Measurements from ENCODE around the gene ADGRV1. TPM values are rescaled to one million over a fixed set of nuclear protein-coding genes. Genes with fewer than 3 reads are reported as not detected.

The ADGRV1 gene
- total RNA-seq, 4 donors from 2014 or later = 0.39 to 1.9 (median 1.00) TPM

DNA sequence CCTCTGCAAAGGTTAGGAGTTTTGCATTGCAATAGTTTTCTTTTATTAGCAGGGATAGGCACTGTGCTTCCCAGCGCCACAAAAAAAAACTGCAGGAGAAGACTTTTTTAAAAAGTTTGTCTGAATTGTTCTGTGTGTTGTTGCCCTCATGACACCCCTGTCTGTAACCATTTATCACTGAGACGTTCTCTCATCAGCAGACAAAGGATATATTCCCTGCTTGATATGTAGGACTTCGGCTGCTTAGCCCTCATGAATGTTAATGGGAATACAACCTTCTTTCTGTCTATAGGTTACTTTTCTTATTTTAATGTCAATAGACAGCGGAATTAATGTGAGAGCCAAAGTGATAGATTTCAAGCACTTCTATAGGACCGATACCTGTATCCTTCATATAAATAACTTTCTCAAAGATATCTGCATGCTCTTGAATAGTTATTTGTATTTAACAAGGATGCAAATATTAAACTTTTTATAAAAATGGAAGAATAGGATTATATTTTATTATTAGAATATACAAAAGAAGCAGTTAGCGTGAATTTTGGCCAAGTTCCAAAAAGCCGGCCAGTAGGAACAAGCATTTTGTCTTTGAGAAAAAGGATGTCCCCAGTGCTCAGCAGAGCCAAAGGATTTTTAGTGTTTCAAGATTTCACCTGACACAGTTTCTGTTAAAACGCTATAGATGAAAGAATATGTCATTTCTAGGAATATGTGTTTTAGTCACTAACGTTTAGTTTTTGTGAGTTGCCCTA lies 27.7 kb upstream of the ADGRV1 start:
- TF ChIP-seq POLR2A (IDR thresholded peaks at IDR 0.05) (no peak), EP300 (IDR thresholded peaks at IDR 0.05) (no peak)
- TF ChIP-seq, protein P1, sequence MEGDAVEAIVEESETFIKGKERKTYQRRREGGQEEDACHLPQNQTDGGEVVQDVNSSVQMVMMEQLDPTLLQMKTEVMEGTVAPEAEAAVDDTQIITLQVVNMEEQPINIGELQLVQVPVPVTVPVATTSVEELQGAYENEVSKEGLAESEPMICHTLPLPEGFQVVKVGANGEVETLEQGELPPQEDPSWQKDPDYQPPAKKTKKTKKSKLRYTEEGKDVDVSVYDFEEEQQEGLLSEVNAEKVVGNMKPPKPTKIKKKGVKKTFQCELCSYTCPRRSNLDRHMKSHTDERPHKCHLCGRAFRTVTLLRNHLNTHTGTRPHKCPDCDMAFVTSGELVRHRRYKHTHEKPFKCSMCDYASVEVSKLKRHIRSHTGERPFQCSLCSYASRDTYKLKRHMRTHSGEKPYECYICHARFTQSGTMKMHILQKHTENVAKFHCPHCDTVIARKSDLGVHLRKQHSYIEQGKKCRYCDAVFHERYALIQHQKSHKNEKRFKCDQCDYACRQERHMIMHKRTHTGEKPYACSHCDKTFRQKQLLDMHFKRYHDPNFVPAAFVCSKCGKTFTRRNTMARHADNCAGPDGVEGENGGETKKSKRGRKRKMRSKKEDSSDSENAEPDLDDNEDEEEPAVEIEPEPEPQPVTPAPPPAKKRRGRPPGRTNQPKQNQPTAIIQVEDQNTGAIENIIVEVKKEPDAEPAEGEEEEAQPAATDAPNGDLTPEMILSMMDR (IDR thresholded peaks at IDR 0.05) = no peak
- DNase-seq (ENCODE audit: low spot score in 2 of 2) = no peak
- 41 to 42% methylated on average over 9 of the region's 9 CpGs for WGBS, 2 donors
- no peaks in the 10 kb centered on the region for H3K9me3 ChIP-seq
- H3K36me3 ChIP-seq = no peaks in the 10 kb centered on the region
- H3K27ac ChIP-seq = peak overlapping the region in 1 of 4 donors; percentile 96
- peak overlapping the region in 2 of 4 donors; percentile 83 to 92 for H3K4me3 ChIP-seq
- H3K27me3 ChIP-seq = no peaks in the 10 kb centered on the region
- peaks cover 0 to 37% (median 6%) of the 10 kb centered on the region in 4 donors for H3K4me1 ChIP-seq

DNA sequence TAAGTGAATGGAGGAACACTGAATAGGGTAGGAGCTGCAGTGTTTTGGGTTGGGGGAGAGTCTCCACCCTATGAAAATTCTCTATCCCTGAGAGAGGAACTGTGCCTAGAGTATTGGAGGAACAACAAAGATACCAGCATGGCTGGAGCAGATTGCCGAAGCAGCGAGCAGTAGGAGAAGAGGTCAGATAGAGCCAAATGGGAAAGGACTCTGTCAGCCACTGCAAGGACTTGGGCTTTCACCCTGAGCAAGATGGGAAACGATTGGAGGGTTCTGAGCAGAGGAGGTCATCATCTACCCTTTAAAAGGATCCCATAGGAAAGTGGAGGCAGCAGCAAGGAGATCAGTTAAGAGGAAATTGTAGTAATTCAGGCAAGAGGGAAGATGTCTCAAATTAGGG lies 24.8 kb upstream of the ADGRV1 start:
- no peak for TF ChIP-seq POLR2A (IDR thresholded peaks at IDR 0.05)
- TF ChIP-seq EP300 (IDR thresholded peaks at IDR 0.05) = no peak
- TF ChIP-seq, protein P1 (IDR thresholded peaks at IDR 0.05) = no peak
- DNase-seq (ENCODE audit: low spot score in 2 of 2) = no peak
- Histone ChIP-seq H3K9me3 (no peaks in the 10 kb centered on the region), H3K4me3 (no peak overlapping the region), H3K36me3 (no peaks in the 10 kb centered on the region), H3K27ac (no peak overlapping the region), H3K27me3 (no peaks in the 10 kb centered on the region), H3K4me1 (peaks cover 0 to 12% (median 0%) of the 10 kb centered on the region in 4 donors)
- WGBS, 2 donors = 74 to 76% methylated on average over 3 of the region's 3 CpGs

DNA sequence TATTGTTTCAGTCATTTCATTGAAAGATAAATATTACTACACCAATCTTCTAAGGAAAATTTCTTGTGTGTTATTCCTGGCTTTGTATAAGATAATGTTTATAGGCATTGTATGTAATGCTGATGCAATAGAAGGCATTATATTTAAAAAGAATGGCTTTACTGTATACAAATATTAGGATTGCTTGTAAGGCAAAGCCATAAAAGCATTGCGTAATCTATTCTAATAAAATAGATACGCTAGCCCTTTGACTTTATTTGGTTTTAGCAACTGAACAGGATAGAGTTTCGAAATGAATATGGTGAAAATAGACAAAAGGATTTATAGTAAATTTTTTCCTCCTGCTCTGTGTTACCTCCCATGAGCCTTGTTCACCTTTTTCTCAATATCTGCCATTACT lies 23.7 kb upstream of the ADGRV1 start:
- Histone ChIP-seq H3K36me3 (no peaks in the 10 kb centered on the region), H3K27me3 (no peaks in the 10 kb centered on the region), H3K9me3 (no peaks in the 10 kb centered on the region), H3K27ac (no peak overlapping the region), H3K4me1 (peaks cover 0 to 12% (median 0%) of the 10 kb centered on the region in 4 donors), H3K4me3 (no peak overlapping the region)
- no peak for DNase-seq (ENCODE audit: low spot score in 2 of 2)
- 88% methylated on average over 3 of the region's 3 CpGs for WGBS, 2 donors
- TF ChIP-seq, protein P1 (IDR thresholded peaks at IDR 0.05) = no peak
- TF ChIP-seq EP300 (IDR thresholded peaks at IDR 0.05) (no peak), POLR2A (IDR thresholded peaks at IDR 0.05) (no peak)

DNA sequence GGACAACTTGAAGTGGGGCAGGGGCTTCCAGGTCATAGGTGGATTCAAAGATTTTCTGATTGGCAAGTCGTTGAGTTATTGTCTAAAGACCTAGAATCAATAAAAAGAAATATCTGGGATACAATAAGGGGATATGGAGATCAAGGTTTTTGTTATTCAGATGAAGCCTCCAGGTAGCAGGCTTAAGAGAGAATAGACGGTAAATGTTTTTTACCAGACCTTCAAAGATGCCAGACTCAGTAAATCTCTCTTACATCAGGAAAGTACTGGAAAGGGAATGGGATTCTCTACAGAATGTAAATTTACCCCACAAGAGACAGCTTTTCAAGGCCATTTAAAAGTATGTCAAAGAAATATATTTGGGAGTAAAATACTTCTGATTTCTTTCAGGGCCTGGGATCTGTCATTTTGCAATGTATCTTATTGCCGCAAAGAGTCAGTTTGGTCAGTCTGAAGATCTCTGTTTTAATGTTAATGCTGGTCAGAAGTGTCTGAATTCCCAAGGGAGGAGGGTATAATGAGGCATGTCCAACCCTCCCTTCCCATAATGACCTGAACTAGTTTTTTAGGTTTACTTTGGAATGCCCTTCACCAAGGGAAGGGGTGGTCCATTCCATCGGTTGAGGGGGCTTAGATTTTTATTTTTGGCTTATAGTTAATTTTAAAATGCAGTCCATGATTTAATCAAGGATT lies 15.6 kb upstream of the ADGRV1 start:
- no peak overlapping the region for H3K4me3 ChIP-seq
- H3K4me1 ChIP-seq = no peaks in the 10 kb centered on the region
- H3K9me3 ChIP-seq = no peaks in the 10 kb centered on the region
- H3K27me3 ChIP-seq = peaks cover 0 to 3% of the 10 kb centered on the region in 2 donors
- no peak for TF ChIP-seq EP300 (IDR thresholded peaks at IDR 0.05)
- TF ChIP-seq, protein P1 (IDR thresholded peaks at IDR 0.05) = no peak
- no peak for TF ChIP-seq POLR2A (IDR thresholded peaks at IDR 0.05)
- no peak for DNase-seq (ENCODE audit: low spot score in 2 of 2)
- WGBS, 2 donors = 61 to 70% methylated on average over 4 of the region's 4 CpGs
- no peaks in the 10 kb centered on the region for H3K36me3 ChIP-seq
- H3K27ac ChIP-seq = no peak overlapping the region

DNA sequence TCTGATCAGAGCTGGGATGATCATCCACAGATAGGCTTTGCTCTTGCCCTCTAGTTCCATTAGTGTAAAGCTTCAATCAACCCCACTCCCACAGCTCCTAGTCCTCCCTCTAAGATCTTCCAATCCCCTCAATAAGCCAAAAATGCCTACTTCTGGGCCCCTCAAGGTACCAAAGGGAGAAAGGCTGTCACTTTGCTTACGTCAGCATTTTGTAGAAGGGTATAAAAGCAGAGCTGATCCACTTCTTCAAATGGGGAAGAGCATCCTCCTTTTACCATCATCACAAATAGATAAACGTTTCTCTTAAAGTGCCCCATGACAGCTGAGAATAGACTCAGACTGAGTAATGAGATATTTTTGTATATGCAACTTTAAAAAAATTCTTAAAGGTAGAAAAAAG lies 13.1 kb upstream of the ADGRV1 start:
- Histone ChIP-seq H3K4me1 (no peaks in the 10 kb centered on the region), H3K4me3 (no peak overlapping the region), H3K27me3 (peaks cover 0 to 3% of the 10 kb centered on the region in 2 donors), H3K9me3 (no peaks in the 10 kb centered on the region), H3K36me3 (no peaks in the 10 kb centered on the region), H3K27ac (no peak overlapping the region)
- 83 to 86% methylated on average over 2 of the region's 2 CpGs for WGBS, 2 donors
- TF ChIP-seq, protein P1 (IDR thresholded peaks at IDR 0.05) = no peak
- TF ChIP-seq POLR2A (IDR thresholded peaks at IDR 0.05) (no peak), EP300 (IDR thresholded peaks at IDR 0.05) (no peak)
- DNase-seq (ENCODE audit: low spot score in 2 of 2) = no peak

All from tibial nerve (tissue), 4 donors.